WTC11 (cell line): ENCODE results near the gene ANKRD33B.

Experiments
- CTCF ChIP-seq: fragments of 200-600 bp; IDR thresholded peaks from 2 replicates; pipeline ENCODE4 v1.8.0; 2022; ENCODE audit warnings: antibody characterized with exemption
- HMGXB4 ChIP-seq: sonication (generic); formaldehyde crosslinking; IDR thresholded peaks from 2 replicates; pipeline ENCODE4 v1.8.1; 2023; ENCODE audit warnings: mild to moderate bottlenecking, moderate library complexity, missing genetic modification reagents
- NR1H2 ChIP-seq: sonication (generic); formaldehyde crosslinking; IDR thresholded peaks from 2 replicates; pipeline ENCODE4 v1.9.0; 2021; ENCODE audit warnings: mild to moderate bottlenecking, moderate library complexity, missing genetic modification reagents

- TF ChIP-seq NR1H2 (CRISPR knock-in tag) (no peak), HMGXB4 (CRISPR knock-in tag) (no peak), CTCF (no peak)
These were observed 43.3 kb downstream of the ANKRD33B start for GRCh38 chr5:10607023-10607665.
